Tongue (tissue), 2 donors: ENCODE measurements around the gene IPPK. TPM values are rescaled to one million over a fixed set of nuclear protein-coding genes. Genes with fewer than 3 reads are reported as not detected.
A peak's percentile ranks its signal among the peaks of the same experiment; 100 is the strongest.

Experiments
- DNase-seq: peaks from one replicate; pipeline ENCODE4 v3.0.0-alpha.2; 2015
- total RNA-seq: library from RNA; depleted of rRNA; stranded (reverse); fragments of >200 nt; gene quantifications from one replicate; pipeline ENCODE4 v1.2.3, GENCODE V29; 2014

IPPK gene
- total RNA-seq, 1 donor from 2014 or later, result 12.1 TPM

DNA sequence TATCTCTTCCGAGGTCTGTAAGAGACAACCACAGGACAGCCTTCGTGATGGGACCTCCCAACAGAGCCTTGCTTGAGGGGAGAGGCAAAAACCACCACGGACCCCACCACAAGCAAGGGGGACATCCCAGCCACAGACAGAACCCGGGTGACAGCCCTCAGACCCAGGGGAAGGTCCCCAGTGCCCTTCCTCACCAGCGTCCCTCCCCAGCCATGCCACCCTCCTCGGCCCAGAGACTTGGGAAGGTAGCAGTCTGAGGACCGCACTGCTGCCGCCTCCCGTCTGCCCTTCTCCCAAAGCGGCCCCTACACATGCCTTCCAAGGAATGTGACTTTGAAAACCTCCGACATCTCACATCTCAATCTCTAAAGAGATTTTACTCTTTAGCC is 13.4 kb downstream of the IPPK start:
- no peak for DNase-seq

DNA sequence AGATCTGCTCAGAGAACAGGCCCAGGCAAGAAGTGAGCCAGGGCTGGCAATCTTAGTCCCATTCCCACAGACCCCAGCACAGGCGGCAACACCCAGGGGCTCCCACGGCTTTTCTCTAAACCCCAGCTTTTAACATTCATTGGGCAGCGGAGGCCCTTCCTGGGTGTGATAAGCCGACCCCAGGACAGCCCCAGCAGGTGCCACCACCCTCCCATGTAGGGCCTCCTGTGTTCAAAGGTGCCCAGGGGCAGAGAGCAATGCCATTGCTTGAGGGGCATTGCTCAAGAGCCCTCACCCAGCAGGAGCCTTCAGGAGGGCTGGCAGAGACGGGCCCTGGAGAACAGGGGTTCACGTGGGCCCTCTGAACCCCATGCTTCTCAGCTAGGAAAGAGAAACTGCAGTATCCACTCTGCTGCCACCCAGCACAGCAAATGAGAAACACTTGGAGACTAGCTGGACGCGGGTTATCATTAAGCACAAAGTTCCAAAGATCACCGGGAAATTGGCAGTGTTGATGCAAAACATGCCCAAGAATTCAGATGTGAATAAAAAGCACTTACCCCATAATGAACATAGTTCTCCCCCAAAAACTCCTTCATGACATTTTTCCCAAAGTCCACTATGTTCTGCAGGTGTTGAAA is 13.9 kb downstream of the IPPK start:
- DNase-seq, result no peak

DNA sequence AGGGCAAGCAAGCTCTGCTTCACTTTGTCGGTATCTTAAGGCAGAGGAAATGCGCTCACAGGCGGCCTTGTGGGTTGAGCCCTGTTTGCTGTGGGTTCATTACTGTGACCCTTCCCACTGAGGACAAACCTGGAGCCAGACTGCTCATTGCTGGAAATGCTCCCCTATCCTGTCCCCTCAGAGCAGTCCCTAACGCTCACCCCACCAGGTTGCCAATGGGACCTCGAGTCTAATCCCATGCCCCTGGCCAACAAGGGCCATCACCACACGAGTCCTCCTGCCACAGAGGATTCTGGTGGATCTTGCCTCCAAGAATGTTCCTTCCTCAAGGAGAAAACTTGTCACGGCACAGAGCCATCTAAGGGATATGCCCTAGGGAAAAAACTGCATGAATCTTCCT is 14.6 kb downstream of the IPPK start:
- DNase-seq, result no peak

DNA sequence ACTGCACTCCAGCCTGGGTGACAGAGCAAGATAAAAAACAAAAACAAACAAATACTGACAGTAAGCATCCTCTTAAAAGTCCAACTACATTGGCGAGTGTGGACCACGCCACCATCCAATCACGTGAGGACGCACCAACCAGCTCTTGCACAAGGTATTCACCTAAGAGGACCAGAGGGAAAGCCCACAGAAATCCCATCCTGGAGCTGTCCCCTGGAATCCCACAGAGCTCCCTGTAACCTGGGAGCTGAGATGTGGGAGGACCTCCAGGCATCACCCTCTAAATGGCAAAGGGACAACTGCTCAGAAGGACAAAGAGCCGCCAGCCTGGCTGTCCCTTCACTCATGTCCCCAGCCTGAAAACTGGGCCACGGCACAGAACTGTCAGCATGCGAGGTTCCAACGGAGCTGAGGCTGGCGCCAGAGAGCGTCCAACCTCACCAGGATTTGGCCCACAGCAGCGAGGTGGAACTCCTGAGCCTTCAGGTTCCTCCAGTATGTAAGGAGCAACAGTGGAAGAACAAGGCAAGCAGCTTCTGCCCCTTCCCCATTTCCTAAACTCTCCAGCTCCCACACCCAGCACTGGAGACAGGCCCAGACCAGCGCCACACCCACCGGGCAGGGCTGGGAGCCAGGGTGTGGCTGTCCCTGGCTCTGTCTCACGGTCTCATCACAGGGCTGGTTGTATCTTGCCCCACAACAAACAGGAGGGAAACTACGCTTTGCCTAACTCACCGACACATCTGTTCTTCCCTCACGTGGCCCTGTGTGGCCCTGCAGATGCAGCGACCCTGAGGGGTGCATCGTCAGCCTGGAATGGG is 15.2 kb downstream of the IPPK start:
- DNase-seq, result peak; percentile 43

DNA sequence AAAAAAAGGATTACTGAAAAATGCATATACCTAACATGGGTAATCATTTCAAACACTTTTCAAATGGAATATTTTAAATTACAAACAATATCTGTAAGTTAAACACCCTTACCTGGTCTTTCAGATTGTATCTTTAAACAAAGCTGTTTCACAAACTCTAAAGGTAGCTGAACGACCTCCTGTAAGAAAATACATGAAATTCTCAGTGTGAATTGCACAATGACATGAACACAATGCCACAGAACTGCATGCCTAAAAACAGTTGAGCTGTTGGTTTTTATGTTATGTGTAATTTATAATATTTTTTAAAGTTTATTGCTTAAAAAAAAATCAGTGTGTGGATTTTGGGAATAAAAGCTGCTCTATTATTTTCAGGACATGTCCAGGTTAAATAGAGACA is 17.5 kb downstream of the IPPK start:
- no peak for DNase-seq

DNA sequence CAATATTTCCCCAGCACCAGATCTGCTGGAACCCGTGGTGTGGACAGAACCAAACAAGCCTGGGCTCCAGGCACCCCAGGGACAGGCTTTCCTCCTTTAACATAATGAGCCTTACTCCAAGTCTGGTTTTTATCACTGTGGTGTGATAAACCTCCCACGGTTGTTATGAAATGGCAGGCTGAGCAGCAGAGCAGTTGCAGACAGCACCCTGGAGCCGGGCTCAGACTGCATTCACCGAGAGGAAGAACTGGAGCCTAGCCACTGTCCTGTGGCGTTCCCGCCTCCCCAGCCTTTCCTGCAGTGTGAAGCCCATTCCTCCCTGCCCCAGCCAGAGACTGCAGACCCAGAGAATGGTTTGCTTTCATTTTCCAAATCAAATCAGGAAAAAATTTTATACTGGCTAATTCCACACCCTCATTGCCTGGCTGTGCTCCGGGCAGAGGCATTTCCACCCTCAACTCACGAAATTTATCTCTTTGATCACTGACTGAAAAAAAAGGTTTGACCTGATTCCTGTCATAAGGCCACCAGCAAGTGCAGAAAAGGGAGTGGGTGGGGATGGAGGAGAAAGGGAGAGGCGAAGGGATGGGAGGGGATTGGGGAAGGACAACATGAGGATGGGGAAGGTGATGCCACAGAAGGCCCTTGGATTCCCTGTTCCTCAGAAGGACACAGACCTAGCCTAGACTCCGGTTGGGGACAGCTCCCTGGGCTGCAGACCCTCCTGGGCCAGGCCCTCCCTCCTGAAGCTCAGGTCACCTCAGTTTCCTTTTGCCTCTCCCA is 18.9 kb downstream of the IPPK start:
- DNase-seq, result peak; percentile 11

DNA sequence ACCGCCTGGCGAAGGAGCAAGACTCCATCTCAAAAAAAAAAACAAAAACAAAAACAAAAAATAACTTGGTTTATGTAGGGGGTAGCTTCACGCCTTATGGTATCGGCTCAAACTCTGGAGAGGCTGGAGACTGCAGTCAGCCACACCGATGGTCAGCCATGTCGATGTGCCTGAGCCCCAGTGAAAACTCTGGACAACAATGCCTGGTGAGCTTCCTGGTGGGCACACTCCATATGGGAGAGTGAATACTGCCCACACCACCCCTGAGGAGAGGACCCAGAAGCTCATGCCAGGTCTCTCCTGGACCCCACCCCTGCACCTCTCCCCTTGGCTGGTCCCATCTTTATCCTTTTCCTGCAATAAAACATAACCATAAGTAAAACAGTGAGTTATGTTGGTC is 19.6 kb downstream of the IPPK start:
- DNase-seq, result no peak

DNA sequence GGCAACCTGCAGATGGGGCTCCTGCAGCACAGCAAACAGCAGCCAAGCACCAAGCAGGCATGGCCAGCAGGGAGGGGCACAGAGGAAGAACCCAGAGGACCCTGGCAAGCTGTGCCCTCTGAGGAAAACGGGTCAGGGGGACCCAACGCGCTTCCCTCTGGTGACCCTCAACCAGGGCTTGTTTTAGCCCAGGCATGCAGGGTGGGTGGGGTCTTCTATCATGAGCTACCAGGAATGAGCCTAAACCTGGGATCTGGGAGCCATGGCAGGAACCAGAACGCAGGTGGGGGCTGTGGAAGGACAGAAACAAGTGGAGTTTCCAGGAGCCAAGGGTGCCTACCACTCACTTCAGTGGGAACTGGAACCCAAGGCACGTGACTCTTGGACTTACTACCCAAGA is 20.9 kb downstream of the IPPK start:
- DNase-seq, result no peak

DNA sequence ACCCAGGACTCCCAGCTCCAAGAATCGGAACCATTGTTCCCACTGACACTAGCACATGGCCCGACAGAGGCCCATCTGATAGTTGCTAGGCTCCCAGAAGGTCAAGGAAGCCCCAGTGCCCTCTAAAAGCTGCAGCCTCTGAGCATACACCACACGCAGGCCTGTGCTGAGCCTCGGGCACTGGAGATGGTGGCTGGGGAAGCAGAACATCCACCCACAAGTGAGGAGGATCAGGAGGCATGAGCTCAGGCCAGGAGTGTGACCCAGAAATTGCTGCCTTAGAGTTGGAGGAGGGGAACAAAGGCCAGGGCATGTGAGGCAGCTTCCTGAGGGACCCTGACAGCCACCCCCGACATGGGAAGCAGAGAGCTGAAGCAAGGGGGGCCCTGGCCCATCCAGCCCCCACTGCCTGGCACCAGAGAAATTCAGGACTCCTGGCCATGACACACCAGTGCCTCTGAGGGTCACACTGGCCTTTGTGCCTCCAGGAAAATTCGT is 21.4 kb downstream of the IPPK start:
- no peak for DNase-seq

DNA sequence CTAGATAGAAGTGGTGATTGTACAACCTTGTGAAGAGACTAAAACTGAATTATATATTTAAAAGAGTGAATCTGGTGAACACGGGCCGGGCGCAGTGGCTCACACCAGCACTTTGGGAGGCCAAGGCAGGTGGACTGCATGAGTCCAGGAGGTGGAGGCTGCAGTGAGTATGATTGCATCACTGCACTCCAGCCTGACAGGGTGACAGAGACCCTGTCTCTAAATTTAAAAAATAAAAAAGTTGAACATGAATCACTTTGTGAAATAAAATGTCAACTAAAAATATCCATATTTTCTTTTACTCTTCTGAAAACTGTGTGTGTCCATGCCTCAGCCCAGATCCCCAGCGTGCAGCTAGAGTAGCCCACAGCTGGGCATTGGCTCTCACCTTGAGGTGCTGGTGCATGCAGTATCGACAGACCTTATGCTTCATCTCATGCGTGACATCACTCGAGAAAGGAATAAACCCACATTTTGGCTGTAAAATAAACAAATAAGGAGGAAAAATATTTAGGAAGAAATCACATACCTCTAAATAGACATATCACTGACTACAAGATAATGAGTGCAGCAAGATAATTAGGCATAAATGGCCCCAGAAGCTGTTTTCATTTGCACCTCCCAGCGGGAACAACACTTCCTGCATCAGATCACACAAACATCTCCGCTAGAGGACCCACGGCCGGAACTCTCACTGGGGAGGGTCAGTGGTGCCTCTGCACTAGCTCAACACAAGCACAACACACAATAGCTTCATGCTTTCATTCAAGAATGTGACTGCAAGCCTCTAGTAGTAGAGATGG is 22.1 kb downstream of the IPPK start:
- no peak for DNase-seq

DNA sequence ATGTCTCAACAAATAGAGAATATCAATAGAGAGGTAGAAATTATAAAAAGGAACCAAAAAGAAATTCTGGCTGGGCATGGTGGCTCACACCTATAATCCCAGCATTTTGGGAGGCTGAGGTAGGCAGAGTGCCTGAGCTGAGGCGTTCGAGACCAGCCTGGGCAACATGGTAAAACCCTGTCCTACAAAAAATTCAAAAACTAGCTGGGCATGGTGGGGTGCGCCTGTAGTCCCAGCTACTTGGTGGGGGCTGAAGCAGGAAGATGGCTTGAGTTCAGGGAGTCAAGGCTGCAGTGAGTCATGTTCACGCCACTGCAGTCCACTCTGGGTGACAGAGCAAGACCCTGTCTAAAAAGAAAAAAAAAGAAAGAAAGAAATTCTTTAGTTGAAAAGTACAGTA is 24.9 kb downstream of the IPPK start:
- no peak for DNase-seq

DNA sequence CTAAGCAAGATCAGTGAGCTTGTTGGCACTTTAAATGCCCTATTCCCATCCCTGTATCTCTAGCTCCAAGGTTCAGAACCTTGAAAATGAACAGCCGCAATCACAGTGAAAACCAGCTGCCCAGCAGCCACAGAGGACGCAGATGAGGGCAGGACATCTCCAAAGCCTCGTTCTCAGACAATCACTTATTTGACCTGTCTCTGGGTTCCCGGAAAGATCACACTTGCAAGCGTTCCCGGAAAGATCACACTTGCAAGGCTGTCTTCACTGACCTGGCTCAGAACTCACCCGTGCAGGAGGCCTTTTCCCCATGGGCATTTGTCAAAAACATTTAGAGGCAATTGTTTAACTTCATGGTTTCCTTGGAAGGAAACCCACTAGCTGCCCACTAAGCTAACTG is 25.7 kb downstream of the IPPK start:
- no peak for DNase-seq

DNA sequence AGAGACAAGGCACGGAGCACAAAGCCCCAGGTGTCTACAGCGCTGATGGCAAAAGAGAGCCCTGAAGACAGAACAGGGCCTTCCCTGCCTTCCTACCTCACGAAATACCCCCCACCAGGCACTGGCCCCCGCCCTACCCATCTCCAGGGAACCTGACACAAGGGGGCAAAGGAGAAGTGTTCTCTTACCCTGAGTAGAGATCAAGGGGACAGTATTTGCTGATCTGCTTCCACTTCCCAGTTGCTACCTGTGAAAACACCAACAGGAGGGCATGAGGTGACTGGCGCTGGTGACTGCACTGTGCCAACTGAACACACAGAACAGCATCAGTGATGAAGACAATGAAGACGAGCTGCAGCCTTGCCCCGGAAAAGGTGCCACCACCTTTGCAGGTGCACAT is 27.4 kb downstream of the IPPK start:
- DNase-seq, result no peak

DNA sequence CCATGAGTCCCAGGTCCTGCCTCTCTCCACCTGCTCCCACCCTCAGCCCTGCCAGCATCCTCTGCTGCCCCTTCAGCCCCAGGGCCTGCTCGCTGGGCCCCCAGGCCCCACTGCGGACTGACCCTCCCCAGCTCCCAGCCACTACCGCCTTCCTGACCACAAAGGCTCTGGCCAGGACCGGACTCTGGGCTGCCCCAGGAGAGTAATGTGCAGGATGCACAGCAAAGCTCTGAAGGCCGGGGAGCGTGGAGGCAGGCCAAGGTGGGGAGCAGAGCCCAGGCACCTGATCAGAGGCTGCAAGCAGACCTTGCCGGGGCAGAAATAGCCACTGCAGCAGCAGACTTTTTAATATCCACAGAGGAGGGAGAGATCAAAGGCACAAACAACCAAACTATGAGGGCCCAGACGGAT is 27.9 kb downstream of the IPPK start:
- DNase-seq, result no peak

DNA sequence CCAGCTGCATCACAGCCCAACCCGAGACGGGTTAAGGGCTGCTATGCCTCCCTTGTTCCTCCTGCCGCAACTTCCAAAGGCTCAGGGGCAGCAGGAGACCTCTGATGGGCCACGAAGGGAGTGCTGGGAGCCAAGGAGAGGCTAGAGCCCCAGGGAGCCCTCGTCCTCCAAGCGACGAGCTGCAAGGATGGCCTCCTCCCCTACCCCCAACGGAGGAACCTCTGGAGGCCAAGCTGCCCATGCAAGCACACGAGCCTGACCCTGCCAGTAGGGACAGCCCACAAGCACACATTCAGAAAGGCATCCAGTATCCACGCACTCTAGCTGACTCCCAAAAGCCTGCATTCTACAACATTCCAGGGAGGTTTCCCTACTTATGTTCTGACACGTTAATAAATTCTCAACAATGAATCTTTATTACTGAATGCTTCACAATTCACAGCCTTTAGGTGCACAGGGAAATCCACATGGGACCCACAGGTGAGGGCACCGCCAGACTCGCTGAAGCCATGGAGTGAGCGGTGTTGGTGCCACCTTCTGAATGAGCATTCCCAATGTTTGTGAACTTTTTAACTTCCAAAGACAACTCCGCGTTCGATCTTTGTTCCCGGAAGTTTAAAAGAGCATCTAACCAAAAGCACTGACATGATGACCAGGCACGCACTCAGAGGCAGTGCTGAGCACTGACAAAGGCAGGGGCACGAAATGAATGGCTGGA is 28.7 kb downstream of the IPPK start:
- DNase-seq, result no peak

DNA sequence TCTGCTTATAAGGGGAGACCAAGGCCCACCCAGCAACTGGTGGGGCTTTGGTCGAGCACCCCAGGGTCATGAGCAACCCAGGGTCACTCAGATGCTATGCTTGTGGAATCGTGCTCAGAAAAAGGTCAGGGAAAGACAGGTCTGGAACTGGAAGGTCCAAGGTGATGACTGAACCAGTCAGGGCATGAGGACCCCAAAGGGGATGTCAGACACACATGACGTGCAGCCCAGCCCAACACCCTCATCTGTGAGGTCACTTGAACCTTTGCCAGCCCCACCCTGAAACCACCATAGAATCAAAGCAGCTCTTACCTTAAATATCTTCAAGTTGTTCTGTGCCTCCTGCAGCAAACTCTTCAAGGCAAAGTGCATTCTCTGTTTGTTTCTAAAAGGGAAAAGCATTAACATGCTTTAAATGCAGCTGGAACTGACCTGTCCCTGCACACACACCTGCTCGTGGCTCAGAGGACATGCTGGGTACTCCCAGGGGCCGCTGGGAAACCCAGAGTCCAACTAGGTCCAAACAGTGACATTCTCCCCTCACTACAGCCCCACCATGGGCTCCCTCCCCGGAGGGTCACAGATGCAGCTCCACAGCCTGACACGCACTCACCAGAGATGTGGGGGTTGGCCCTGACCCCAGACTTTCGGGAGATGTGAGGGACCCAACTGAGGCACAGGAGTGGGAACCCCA is 29.4 kb downstream of the IPPK start:
- DNase-seq, result no peak

DNA sequence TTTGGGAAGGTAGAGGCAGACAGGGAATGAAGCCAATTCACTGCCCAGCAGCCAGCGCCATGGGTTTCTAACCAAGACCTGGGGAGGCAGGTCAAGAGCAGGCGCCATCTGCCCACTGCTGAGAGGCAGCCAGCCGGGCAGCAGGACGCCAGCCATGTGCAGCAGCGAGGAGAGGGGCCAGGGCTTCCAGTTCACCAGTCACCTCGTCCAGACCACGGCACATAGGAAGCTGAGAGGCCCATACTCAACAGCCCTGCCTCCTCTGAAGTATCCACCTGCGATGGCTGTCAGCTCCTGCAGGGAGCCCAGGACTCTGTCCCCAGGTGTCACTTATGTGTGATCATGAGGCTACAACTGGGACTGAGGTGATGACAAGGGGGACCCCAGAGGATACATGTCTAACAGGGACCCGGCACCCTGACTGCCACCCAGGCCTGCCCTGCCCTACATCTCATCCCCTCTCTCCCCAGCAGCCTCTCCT is 30.1 kb downstream of the IPPK start:
- DNase-seq, result no peak

DNA sequence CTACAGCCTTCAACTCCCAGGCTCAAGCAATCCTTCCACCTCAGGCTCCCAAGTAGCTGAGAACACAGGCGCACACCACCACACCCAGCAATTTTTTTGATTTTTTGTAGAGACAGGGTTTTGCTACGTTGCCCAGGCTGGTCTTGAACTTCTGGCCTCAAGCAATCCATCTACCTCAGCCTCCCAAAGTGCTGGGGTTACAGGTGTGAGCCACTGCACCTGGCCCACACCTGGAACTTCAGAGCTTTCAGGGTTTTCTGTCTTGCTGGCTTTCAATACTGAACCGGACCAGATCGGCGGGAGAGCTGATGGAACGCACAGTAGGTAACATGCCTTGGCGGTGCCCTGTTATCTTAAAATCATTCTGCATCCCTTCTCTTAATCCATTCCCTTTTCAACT is 30.8 kb downstream of the IPPK start:
- DNase-seq, result no peak

DNA sequence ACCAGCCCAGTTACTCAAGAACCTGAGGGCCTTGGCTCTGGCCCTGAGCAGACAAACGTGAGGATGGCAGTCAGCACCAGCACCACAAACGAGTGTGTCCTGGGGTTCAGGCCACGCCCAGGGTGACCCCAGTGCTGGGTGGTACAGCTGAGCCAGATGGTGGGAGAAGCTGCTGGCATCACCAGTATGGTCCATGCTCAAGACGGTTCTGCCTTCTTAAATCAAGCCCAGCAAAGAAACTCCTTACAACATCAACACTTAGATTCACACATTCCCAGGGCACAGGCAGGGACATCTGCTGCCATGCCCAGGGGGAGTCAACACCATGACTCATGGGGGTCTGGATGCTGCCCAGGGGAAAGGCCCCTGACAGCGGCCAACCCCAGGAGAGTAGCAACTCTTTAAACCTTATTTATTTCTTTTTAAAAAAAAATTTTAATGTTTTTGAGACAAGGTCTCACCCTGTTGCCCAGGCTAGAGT is 31.3 kb downstream of the IPPK start:
- DNase-seq, result no peak

DNA sequence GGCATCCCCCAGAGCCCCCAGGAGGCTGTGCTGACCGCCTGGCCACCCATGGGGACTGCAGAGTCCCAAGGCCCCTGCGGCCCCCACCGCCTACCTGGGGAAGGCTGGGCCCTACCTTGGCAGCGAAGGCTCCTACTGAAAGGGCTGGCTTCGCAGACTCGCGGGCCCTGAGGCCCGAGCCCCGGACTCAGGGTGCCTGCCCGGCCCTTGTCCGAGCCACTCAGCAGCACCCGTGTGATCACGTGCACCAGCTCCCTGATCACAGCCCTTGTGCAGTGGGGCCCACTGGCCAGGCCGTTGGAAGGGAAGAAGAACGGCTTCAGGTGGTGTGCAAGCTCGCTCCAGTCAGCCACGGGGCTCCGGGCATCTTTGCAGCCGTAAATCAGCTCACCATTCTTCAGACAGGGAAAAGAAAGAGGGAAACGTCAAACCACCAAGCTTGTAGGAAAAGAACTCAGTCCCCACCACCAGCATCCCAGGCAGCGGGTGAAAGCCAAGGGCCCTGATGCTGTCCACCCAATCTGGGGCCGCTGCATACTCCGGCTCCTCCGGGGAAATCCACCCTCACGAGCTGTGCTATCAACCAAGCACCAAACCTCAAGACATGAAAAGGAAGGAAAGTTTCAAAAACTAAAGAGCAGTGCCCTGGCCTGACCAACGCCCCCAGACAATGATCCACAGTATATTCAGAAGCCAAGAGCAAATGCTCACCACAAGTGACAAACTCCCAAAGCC is 31.9 kb downstream of the IPPK start:
- DNase-seq, result no peak
